Mesenchymal stem cell (in vitro differentiated cells and primary cell): ENCODE data around the gene CCNT1.
A peak's percentile ranks its signal among the peaks of the same experiment; 100 is the strongest.

ENCODE experiments used
- DNase-seq: peaks from one replicate; pipeline ENCODE4 v3.0.0-alpha.2; 2013
- H2AFZ ChIP-seq: one replicate; pipeline ENCODE4 v1.6.1; 2013; ENCODE audit warnings: low read depth, mild to moderate bottlenecking, control low read depth, inconsistent platforms, low read length, moderate library complexity
- H2AK5ac ChIP-seq: 2 replicates; pipeline ENCODE4 v1.6.1; 2013; ENCODE audit warnings: low read length, moderate library complexity, mild to moderate bottlenecking, inconsistent platforms; ENCODE audit not compliant: severe bottlenecking
- H2BK120ac ChIP-seq: one replicate; pipeline ENCODE4 v1.6.1; 2013; ENCODE audit warnings: low read depth, mild to moderate bottlenecking, inconsistent platforms, low read length, moderate library complexity
- H2BK12ac ChIP-seq, 2 experiments: one replicate each; pipeline ENCODE4 v1.6.1; 2013; ENCODE audit warnings: inconsistent platforms in 2 of 2, low read length in 2 of 2, mild to moderate bottlenecking in 2 of 2, moderate library complexity in 2 of 2, control low read depth in 1 of 2
- H2BK15ac ChIP-seq: one replicate; pipeline ENCODE4 v1.6.1; 2013; ENCODE audit warnings: mild to moderate bottlenecking, low read depth, inconsistent platforms; ENCODE audit not compliant: poor library complexity, severe bottlenecking
- H2BK5ac ChIP-seq: 2 replicates; pipeline ENCODE4 v1.6.1; 2013; ENCODE audit warnings: low read depth, mild to moderate bottlenecking, low read length, control low read depth, inconsistent platforms; ENCODE audit not compliant: poor library complexity, severe bottlenecking
- H3K14ac ChIP-seq, 2 experiments: one replicate each; pipeline ENCODE4 v1.6.1; 2013; ENCODE audit warnings: inconsistent platforms in 2 of 2, low read length in 2 of 2, control low read depth in 1 of 2, mild to moderate bottlenecking in 1 of 2, moderate library complexity in 1 of 2
- H3K18ac ChIP-seq, 2 experiments: one replicate each; pipeline ENCODE4 v1.6.1; 2013; ENCODE audit warnings: inconsistent platforms in 2 of 2, low read length in 2 of 2, control low read depth in 1 of 2, low read depth in 1 of 2, mild to moderate bottlenecking in 1 of 2
- H3K23ac ChIP-seq, 2 experiments: one replicate each; pipeline ENCODE4 v1.6.1; 2013; ENCODE audit warnings: inconsistent platforms in 2 of 2, low read length in 2 of 2, mild to moderate bottlenecking in 2 of 2, moderate library complexity in 2 of 2, control low read depth in 1 of 2
- H3K27ac ChIP-seq: 2 replicates; pipeline ENCODE4 v1.5.1; 2013; ENCODE audit warnings: mild to moderate bottlenecking, moderate library complexity, low read length, control low read depth, inconsistent platforms; ENCODE audit not compliant: poor library complexity, severe bottlenecking
- H3K27me3 ChIP-seq, 2 experiments: 2 replicates each; pipeline versions ENCODE4 v1.6.1 to v1.7.0; 2013; ENCODE audit warnings: low read length in 2 of 2, mild to moderate bottlenecking in 2 of 2, moderate library complexity in 2 of 2, control low read depth in 1 of 2, inconsistent platforms in 1 of 2; ENCODE audit not compliant: control insufficient read depth in 1 of 2, insufficient read depth in 1 of 2
- H3K36me3 ChIP-seq, 2 experiments: 2 replicates each; pipeline versions ENCODE4 v1.6.1 to v1.7.0; 2013; ENCODE audit warnings: low read length in 2 of 2, control low read depth in 1 of 2, inconsistent platforms in 1 of 2, low read depth in 1 of 2, mild to moderate bottlenecking in 1 of 2; ENCODE audit not compliant: insufficient read depth in 2 of 2, control insufficient read depth in 1 of 2
- H3K4ac ChIP-seq, 2 experiments: one replicate each; pipeline ENCODE4 v1.6.1; 2013; ENCODE audit warnings: inconsistent platforms in 2 of 2, low read length in 2 of 2, mild to moderate bottlenecking in 2 of 2, moderate library complexity in 2 of 2, control low read depth in 1 of 2, low read depth in 1 of 2
- H3K4me1 ChIP-seq: 2 replicates; pipeline ENCODE4 v1.6.1; 2013; ENCODE audit warnings: low read depth, low read length, control low read depth; ENCODE audit not compliant: control insufficient read depth, insufficient read depth
- H3K4me2 ChIP-seq: 2 replicates; pipeline ENCODE4 v1.6.1; 2013; ENCODE audit warnings: low read length, mild to moderate bottlenecking, inconsistent platforms; ENCODE audit not compliant: poor library complexity, severe bottlenecking
- H3K4me3 ChIP-seq, 2 experiments: 2 replicates each; pipeline versions ENCODE4 v1.5.1 to v1.7.0; 2013; ENCODE audit warnings: low read length in 2 of 2, mild to moderate bottlenecking in 2 of 2, control low read depth in 1 of 2, low read depth in 1 of 2; ENCODE audit not compliant: insufficient read depth in 1 of 2
- H3K79me1 ChIP-seq: replicated peaks from 2 replicates; pipeline ENCODE4 v1.6.1; 2013; ENCODE audit warnings: mild to moderate bottlenecking, control low read depth, low read length, inconsistent platforms; ENCODE audit not compliant: poor library complexity, severe bottlenecking
- H3K9ac ChIP-seq: 2 replicates; pipeline ENCODE4 v1.7.0; 2013; ENCODE audit warnings: mild to moderate bottlenecking, low read length, moderate library complexity
- H3K9me3 ChIP-seq: 2 replicates; pipeline ENCODE4 v1.7.0; 2013; ENCODE audit warnings: mild to moderate bottlenecking, low read length; ENCODE audit not compliant: control insufficient read depth
- H4K8ac ChIP-seq: one replicate; pipeline ENCODE4 v1.6.1; 2013; ENCODE audit warnings: inconsistent platforms, mild to moderate bottlenecking, low read length, moderate library complexity
- H4K91ac ChIP-seq: one replicate; pipeline ENCODE4 v1.6.1; 2013; ENCODE audit warnings: mild to moderate bottlenecking, low read length, inconsistent platforms
- whole genome bisulfite sequencing: methylation state at CpG from one replicate; pipeline ENCODE4 v1.1.7; 2013; ENCODE audit warnings: mixed read lengths; 5-methylcytosine and 5-hydroxymethylcytosine counted together

Gene CCNT1

GRCh38 chr12:48681710-48682532 is 34.6 kb downstream of the CCNT1 start, which contains the start of gene KANSL2:
TSS of gene KANSL2 (minus strand) at chr12:48682238. CDS start at chr12:48681632, 606 bp downstream.
- Histone ChIP-seq H2AK5ac (peak within 1 kb of the TSS; percentile 45), H3K9ac (peak within 1 kb of the TSS; percentile 94), H3K23ac (peak within 1 kb of the TSS in 1 of 2 experiments; percentile 86), H3K79me1 (no peaks in the 10 kb centered on the region), H3K4me3 (peak within 1 kb of the TSS; percentile 83 to 88), H3K18ac (peak within 1 kb of the TSS; percentile 65 to 94), H2BK15ac (no peak within 1 kb of the TSS), H3K27ac (peak within 1 kb of the TSS; percentile 91), H2AFZ (peak within 1 kb of the TSS; percentile 91), H4K8ac (peak within 1 kb of the TSS; percentile 63), H3K36me3 (peaks cover 2 to 32% of the 10 kb centered on the region in 2 experiments), H3K4me1 (peaks cover 12% of the 10 kb centered on the region), H2BK5ac (peak within 1 kb of the TSS; percentile 57), H3K4ac (peak within 1 kb of the TSS; percentile 52 to 68), H2BK120ac (no peak within 1 kb of the TSS), H3K27me3 (no peaks in the 10 kb centered on the region), H3K4me2 (peak within 1 kb of the TSS; percentile 76), H3K14ac (peak within 1 kb of the TSS in 1 of 2 experiments; percentile 93), H4K91ac (peak within 1 kb of the TSS; percentile 76), H2BK12ac (peak within 1 kb of the TSS in 1 of 2 experiments; percentile 38), H3K9me3 (no peaks in the 10 kb centered on the region)
- peak; percentile 99 for DNase-seq
- WGBS = under 1% methylated on average over 64 of the region's 64 CpGs

- Histone ChIP-seq H3K18ac (peak overlapping the region in 1 of 2 experiments; percentile 94), H3K4me3 (peak overlapping the region; percentile 83 to 88), H2AFZ (no peak overlapping the region), H2BK15ac (no peak overlapping the region), H4K8ac (no peak overlapping the region), H3K23ac (peak overlapping the region in 1 of 2 experiments; percentile 64), H3K4ac (peak overlapping the region in 1 of 2 experiments; percentile 68), H2BK5ac (peak overlapping the region; percentile 57), H3K9me3 (no peaks in the 10 kb centered on the region), H3K27ac (no peak overlapping the region), H3K9ac (peak overlapping the region; percentile 94), H2AK5ac (no peak overlapping the region), H3K36me3 (peaks cover 2 to 38% of the 10 kb centered on the region in 2 experiments), H3K27me3 (no peaks in the 10 kb centered on the region), H3K79me1 (no peaks in the 10 kb centered on the region), H2BK12ac (peak overlapping the region in 1 of 2 experiments; percentile 37), H4K91ac (no peak overlapping the region), H2BK120ac (no peak overlapping the region), H3K14ac (peak overlapping the region in 1 of 2 experiments; percentile 71), H3K4me1 (peaks cover 12% of the 10 kb centered on the region), H3K4me2 (peak overlapping the region; percentile 51)
- WGBS = 0% methylated on average over 11 of the region's 11 CpGs
- DNase-seq = no peak
Observed at GRCh38 chr12:48681399-48681709, 35.2 kb downstream of the CCNT1 start.

DNA sequence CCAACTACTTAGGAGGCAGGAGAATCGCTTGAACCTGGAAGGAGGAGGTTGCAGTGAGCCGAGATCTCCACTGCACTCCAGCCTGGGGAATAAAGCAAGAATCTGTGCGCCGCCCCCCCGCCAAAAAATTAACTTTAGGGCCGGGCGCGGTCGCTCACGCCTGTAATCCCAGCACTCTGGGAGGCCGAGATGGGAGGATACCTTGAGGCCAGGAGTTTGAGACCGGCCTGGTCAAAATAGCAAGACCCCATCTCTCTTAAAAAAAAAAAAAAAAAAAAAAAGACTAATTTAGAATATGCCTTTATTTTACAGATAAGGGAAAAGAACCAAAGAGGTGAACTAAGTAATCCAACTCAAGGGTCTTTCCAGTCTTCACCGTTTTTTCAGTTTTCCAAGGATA is 35.6 kb downstream of the CCNT1 start:
- Histone ChIP-seq H3K9ac (peak overlapping the region; percentile 94), H3K18ac (no peak overlapping the region), H3K36me3 (peaks cover 7 to 42% of the 10 kb centered on the region in 2 experiments), H3K27me3 (no peaks in the 10 kb centered on the region), H3K4me2 (peak overlapping the region; percentile 51), H4K91ac (no peak overlapping the region), H2BK120ac (no peak overlapping the region), H3K9me3 (no peaks in the 10 kb centered on the region), H2AFZ (no peak overlapping the region), H4K8ac (no peak overlapping the region), H2BK5ac (no peak overlapping the region), H2BK15ac (no peak overlapping the region), H3K14ac (no peak overlapping the region), H3K23ac (peak overlapping the region in 1 of 2 experiments; percentile 70), H3K4ac (no peak overlapping the region), H3K4me1 (peaks cover 13% of the 10 kb centered on the region), H3K79me1 (no peaks in the 10 kb centered on the region), H3K4me3 (peak overlapping the region in 1 of 2 experiments; percentile 88), H3K27ac (no peak overlapping the region), H2AK5ac (no peak overlapping the region), H2BK12ac (no peak overlapping the region)
- no peak for DNase-seq
- 87% methylated on average over 10 of the region's 13 CpGs for WGBS

DNA sequence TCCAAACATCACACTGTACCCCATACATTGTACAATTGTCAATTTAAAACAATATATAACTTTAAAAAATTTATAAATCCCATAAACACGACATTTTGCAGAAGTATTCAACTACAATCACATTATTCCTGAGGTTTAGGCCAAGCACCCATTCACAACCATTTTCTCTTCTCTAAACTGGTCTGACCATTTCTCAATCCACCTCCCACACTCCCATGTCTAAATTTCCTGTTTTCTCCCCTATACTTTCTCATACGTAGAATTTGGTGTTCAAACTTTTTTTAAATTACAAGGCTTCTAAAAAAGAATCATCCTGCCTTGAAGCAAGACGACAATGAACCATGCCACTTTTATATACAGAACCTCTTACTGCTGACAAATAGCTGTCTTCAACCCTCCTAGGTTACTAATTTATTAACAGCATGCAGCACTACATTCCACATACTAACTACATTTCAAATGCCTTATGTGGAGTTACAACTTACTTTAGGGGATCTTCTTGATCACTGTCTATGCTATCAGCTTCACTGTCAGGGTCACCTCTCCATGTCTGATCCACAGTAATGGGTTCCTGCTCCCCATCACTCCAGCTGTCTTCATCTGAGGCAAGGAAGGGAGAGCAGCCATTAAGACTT is 37.8 kb downstream of the CCNT1 start:
- WGBS = 85% methylated on average over 3 of the region's 3 CpGs
- H2BK12ac ChIP-seq = no peak overlapping the region
- H4K91ac ChIP-seq = no peak overlapping the region
- no peaks in the 10 kb centered on the region for H3K9me3 ChIP-seq
- H3K9ac ChIP-seq = peak overlapping the region; percentile 61
- no peak overlapping the region for H2AFZ ChIP-seq
- H3K14ac ChIP-seq = no peak overlapping the region
- H3K18ac ChIP-seq = no peak overlapping the region
- no peak overlapping the region for H3K4ac ChIP-seq
- H4K8ac ChIP-seq = no peak overlapping the region
- H2BK15ac ChIP-seq = no peak overlapping the region
- H3K4me2 ChIP-seq = no peak overlapping the region
- H3K79me1 ChIP-seq = peaks cover under 1% of the 10 kb centered on the region
- H3K27me3 ChIP-seq = no peaks in the 10 kb centered on the region
- H3K4me3 ChIP-seq = peak overlapping the region in 1 of 2 experiments; percentile 88
- peaks cover 13% of the 10 kb centered on the region for H3K4me1 ChIP-seq
- DNase-seq = no peak
- no peak overlapping the region for H3K27ac ChIP-seq
- H3K23ac ChIP-seq = no peak overlapping the region
- no peak overlapping the region for H2BK120ac ChIP-seq
- no peak overlapping the region for H2BK5ac ChIP-seq
- H2AK5ac ChIP-seq = no peak overlapping the region
- peaks cover 11 to 59% of the 10 kb centered on the region in 2 experiments for H3K36me3 ChIP-seq
